H9 (cell line): ENCODE data around the gene SF3A2. TPM values are rescaled to one million over a fixed set of nuclear protein-coding genes. Genes with fewer than 3 reads are reported as not detected.

Source experiments
- DNase-seq: peaks from one replicate; pipeline ENCODE4 v3.0.0-alpha.2; 2017
- H2AFZ ChIP-seq: one replicate; pipeline ENCODE4 v1.6.1; 2013; ENCODE audit warnings: mild to moderate bottlenecking, low read length, control low read depth, moderate library complexity
- H2AK5ac ChIP-seq: 2 replicates; pipeline ENCODE4 v1.6.1; 2013; ENCODE audit warnings: low read length, control low read depth, mixed read lengths; ENCODE audit not compliant: insufficient read length
- H2BK120ac ChIP-seq: one replicate; pipeline ENCODE4 v1.6.1; 2013; ENCODE audit warnings: low read depth, mild to moderate bottlenecking, low read length, control low read depth, inconsistent platforms; ENCODE audit not compliant: poor library complexity, severe bottlenecking
- H2BK12ac ChIP-seq: 2 replicates; pipeline ENCODE4 v1.6.1; 2013; ENCODE audit warnings: low read length, control low read depth, mixed read lengths, low read depth; ENCODE audit not compliant: insufficient read length
- H2BK15ac ChIP-seq: 2 replicates; pipeline ENCODE4 v1.6.1; 2013; ENCODE audit warnings: low read depth, low read length, control low read depth
- H2BK20ac ChIP-seq: one replicate; pipeline ENCODE4 v1.6.1; 2013; ENCODE audit warnings: low read depth, mild to moderate bottlenecking, low read length, control low read depth, inconsistent platforms; ENCODE audit not compliant: poor library complexity, severe bottlenecking
- H2BK5ac ChIP-seq: 2 replicates; pipeline ENCODE4 v1.6.1; 2013; ENCODE audit warnings: low read length, control low read depth, mixed read lengths; ENCODE audit not compliant: insufficient read length
- H3K14ac ChIP-seq: 2 replicates; pipeline ENCODE4 v1.6.1; 2013; ENCODE audit warnings: low read length, control low read depth; ENCODE audit not compliant: insufficient read depth
- H3K18ac ChIP-seq: 2 replicates; pipeline ENCODE4 v1.6.1; 2013; ENCODE audit warnings: low read depth, mild to moderate bottlenecking, mixed read lengths, low read length, control low read depth; ENCODE audit not compliant: insufficient read length
- H3K23ac ChIP-seq: 2 replicates; pipeline ENCODE4 v1.6.1; 2013; ENCODE audit warnings: low read length, control low read depth, mixed read lengths, low read depth; ENCODE audit not compliant: insufficient read length
- H3K23me2 ChIP-seq: 2 replicates; pipeline ENCODE4 v1.6.1; 2013; ENCODE audit warnings: low read depth, mild to moderate bottlenecking, mixed read lengths, low read length, control low read depth; ENCODE audit not compliant: insufficient read length, poor library complexity, severe bottlenecking
- H3K27ac ChIP-seq: 2 replicates; pipeline ENCODE4 v1.5.1; 2013; ENCODE audit warnings: low read length, control low read depth, mixed read lengths, low read depth; ENCODE audit not compliant: insufficient read length
- H3K27me3 ChIP-seq: 2 replicates; pipeline ENCODE4 v1.6.1; 2013; ENCODE audit warnings: low read length, control low read depth, inconsistent platforms; ENCODE audit not compliant: insufficient read depth
- H3K4ac ChIP-seq: 2 replicates; pipeline ENCODE4 v1.6.1; 2013; ENCODE audit warnings: low read depth, mild to moderate bottlenecking, control low read depth, inconsistent platforms, low read length, moderate library complexity
- H3K4me1 ChIP-seq: 2 replicates; pipeline ENCODE4 v1.6.1; 2013; ENCODE audit warnings: low read length, control low read depth, inconsistent platforms; ENCODE audit not compliant: insufficient read depth
- H3K4me2 ChIP-seq: 2 replicates; pipeline ENCODE4 v1.6.1; 2013; ENCODE audit warnings: low read length, control low read depth, mixed read lengths; ENCODE audit not compliant: insufficient read length, insufficient read depth
- H3K56ac ChIP-seq: 2 replicates; pipeline ENCODE4 v1.6.1; 2013; ENCODE audit warnings: low read depth, mild to moderate bottlenecking, mixed read lengths, low read length, control low read depth; ENCODE audit not compliant: insufficient read length
- H3K79me1 ChIP-seq: 2 replicates; pipeline ENCODE4 v1.6.1; 2013; ENCODE audit warnings: low read depth, mild to moderate bottlenecking, moderate library complexity, low read length, control low read depth, inconsistent platforms; ENCODE audit not compliant: insufficient read depth, poor library complexity, severe bottlenecking
- H3K79me2 ChIP-seq: 2 replicates; pipeline ENCODE4 v1.6.1; 2013; ENCODE audit warnings: low read length, control low read depth, inconsistent platforms; ENCODE audit not compliant: insufficient read depth
- H3K9ac ChIP-seq: 2 replicates; pipeline ENCODE4 v1.6.1; 2013; ENCODE audit warnings: low read length, control low read depth, mixed read lengths; ENCODE audit not compliant: insufficient read length; ENCODE audit errors: extremely low read depth
- H3K9me3 ChIP-seq: one replicate; pipeline ENCODE4 v1.6.1; 2013; ENCODE audit warnings: low read depth, low read length, inconsistent platforms; ENCODE audit not compliant: control insufficient read depth
- H3T11ph ChIP-seq: one replicate; pipeline ENCODE4 v1.6.1; 2013; ENCODE audit warnings: mild to moderate bottlenecking, low read length, control low read depth, inconsistent platforms
- H4K20me1 ChIP-seq: one replicate; pipeline ENCODE4 v1.6.1; 2013; ENCODE audit not compliant: control insufficient read depth, insufficient read length, insufficient read depth
- H4K5ac ChIP-seq: 2 replicates; pipeline ENCODE4 v1.6.1; 2013; ENCODE audit warnings: low read depth, mild to moderate bottlenecking, mixed read lengths, low read length, control low read depth; ENCODE audit not compliant: insufficient read length
- H4K8ac ChIP-seq: replicated peaks from 2 replicates; pipeline ENCODE4 v1.6.1; 2013; ENCODE audit warnings: low read length, control low read depth, mixed read lengths, low read depth; ENCODE audit not compliant: insufficient read length
- H4K91ac ChIP-seq: 2 replicates; pipeline ENCODE4 v1.6.1; 2013; ENCODE audit warnings: low read depth, mild to moderate bottlenecking, moderate library complexity, mixed read lengths, low read length, control low read depth; ENCODE audit not compliant: insufficient read length
- H3K27ac Mint-ChIP-seq, 3 experiments: 2 replicates in 2 of 3; 3 replicates in 1 of 3; pipeline ENCODE4 v1.8.0; 2020 to 2021; ENCODE audit warnings: mixed read lengths in 3 of 3, mild to moderate bottlenecking in 1 of 3, moderate library complexity in 1 of 3
- H3K27me3 Mint-ChIP-seq: 2 replicates; pipeline ENCODE4 v1.8.0; 2021; ENCODE audit warnings: low read depth, mild to moderate bottlenecking, moderate library complexity, mixed read lengths
- H3K36me3 Mint-ChIP-seq, 3 experiments: 2 replicates in 2 of 3; 3 replicates in 1 of 3; pipeline ENCODE4 v1.8.0; 2020 to 2021; ENCODE audit warnings: low read depth in 3 of 3, mixed read lengths in 3 of 3; ENCODE audit not compliant: insufficient read depth in 1 of 3
- H3K4me1 Mint-ChIP-seq, 2 experiments: 2 replicates each; pipeline ENCODE4 v1.8.0; 2020; ENCODE audit warnings: mixed read lengths in 2 of 2
- H3K4me3 Mint-ChIP-seq, 2 experiments: 2 replicates in 1 of 2; 3 replicates in 1 of 2; pipeline ENCODE4 v1.8.0; 2020 to 2021; ENCODE audit warnings: mild to moderate bottlenecking in 2 of 2, mixed read lengths in 2 of 2, moderate library complexity in 1 of 2
- H3K9me3 Mint-ChIP-seq, 2 experiments: 2 replicates in 1 of 2; 3 replicates in 1 of 2; pipeline ENCODE4 v1.8.0; 2020; ENCODE audit warnings: mild to moderate bottlenecking in 2 of 2, mixed read lengths in 2 of 2, moderate library complexity in 1 of 2
- CTCF ChIP-seq: fragments of 200-600 bp; sonication (generic); conservative IDR thresholded peaks from 3 replicates; pipeline ENCODE4 v1.8.0; 2021; ENCODE audit warnings: antibody characterized with exemption, mild to moderate bottlenecking
- WGBS: extraction: QIAGEN DNeasy Blood & Tissue Kit; methylation state at CpG from one replicate; pipeline ENCODE4 v1.1.7; 2013; ENCODE audit warnings: missing lambda C conversion rate, low lambda C conversion rate, mixed read lengths; ENCODE audit not compliant: insufficient read length; ENCODE audit errors: extremely low coverage; 5-methylcytosine and 5-hydroxymethylcytosine counted together
- total RNA-seq: library from RNA; stranded (reverse); gene quantifications from 2 replicates; pipeline ENCODE4 v1.2.1, GENCODE V29; 2021

The SF3A2 gene
- total RNA-seq, 1 experiment from 2014 or later, result 166 TPM

GRCh38 chr19:2259336-2259735 lies 22.7 kb downstream of the SF3A2 start:
- no peak overlapping the region for H4K5ac ChIP-seq
- no peak overlapping the region for H2BK15ac ChIP-seq
- no peaks in the 10 kb centered on the region for H3K79me1 ChIP-seq
- no peak for TF ChIP-seq CTCF
- peaks cover 15% of the 10 kb centered on the region for H3K27me3 Mint-ChIP-seq
- H3K4me1 ChIP-seq, result no peaks in the 10 kb centered on the region
- no peak overlapping the region for H2BK12ac ChIP-seq
- no peak overlapping the region for H3K14ac ChIP-seq
- no peak overlapping the region for H4K91ac ChIP-seq
- DNase-seq, result no peak
- no peaks in the 10 kb centered on the region for H3K9me3 Mint-ChIP-seq
- H3T11ph ChIP-seq, result no peak overlapping the region
- H3K9me3 ChIP-seq, result no peaks in the 10 kb centered on the region
- H3K56ac ChIP-seq, result no peak overlapping the region
- WGBS, result no CpG with 5 or more reads among the region's 5 CpGs
- H2AK5ac ChIP-seq, result no peak overlapping the region
- no peak overlapping the region for H3K23ac ChIP-seq
- H3K79me2 ChIP-seq, result no peaks in the 10 kb centered on the region
- H3K4me1 Mint-ChIP-seq, result no peaks in the 10 kb centered on the region
- no peak overlapping the region for H2AFZ ChIP-seq
- H3K36me3 Mint-ChIP-seq, result no peaks in the 10 kb centered on the region
- no peaks in the 10 kb centered on the region for H3K27me3 ChIP-seq
- no peak overlapping the region for H3K4me2 ChIP-seq
- no peak overlapping the region for H2BK20ac ChIP-seq
- H4K20me1 ChIP-seq, result no peaks in the 10 kb centered on the region
- no peak overlapping the region for H3K4ac ChIP-seq
- no peak overlapping the region for H2BK120ac ChIP-seq
- H3K9ac ChIP-seq, result no peak overlapping the region
- H4K8ac ChIP-seq, result no peak overlapping the region
- no peak overlapping the region for H3K18ac ChIP-seq
- H3K4me3 Mint-ChIP-seq, result no peak overlapping the region
- no peak overlapping the region; a peak in 1 of 7 replicates for H3K27ac Mint-ChIP-seq
- no peaks in the 10 kb centered on the region for H3K23me2 ChIP-seq
- no peak overlapping the region for H3K27ac ChIP-seq
- H2BK5ac ChIP-seq, result no peak overlapping the region
